ENCODE results near the gene KCTD11.

Gene KCTD11

GRCh38 chr17:7380855-7381683 is 29.1 kb downstream of the KCTD11 start, which contains the start of gene TNK1:
Gene TNK1, plus strand, starts transcription at chr17:7381089. Its CDS starts 1,838 bp downstream, at chr17:7382927.
- no peak for FAIRE-seq

- FAIRE-seq = no peak
These were observed 30.9 kb downstream of the KCTD11 start for GRCh38 chr17:7382901-7383300.

DNA sequence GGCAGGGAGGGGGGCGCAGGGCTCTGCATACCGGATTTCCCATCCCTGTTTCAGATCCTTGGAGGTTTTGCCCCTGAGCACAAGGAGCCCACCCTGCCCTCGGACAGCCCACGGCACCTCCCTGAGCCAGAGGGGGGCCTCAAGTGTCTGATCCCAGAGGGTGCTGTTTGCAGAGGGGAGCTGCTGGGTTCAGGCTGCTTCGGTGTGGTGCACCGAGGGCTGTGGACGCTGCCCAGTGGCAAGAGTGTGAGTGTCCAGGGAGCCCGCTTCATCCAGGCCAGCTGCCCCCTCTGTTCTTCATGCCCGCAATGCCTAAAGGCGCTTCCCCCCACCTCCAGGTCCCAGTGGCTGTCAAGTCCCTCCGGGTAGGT is 31.4 kb downstream of the KCTD11 start:
- FAIRE-seq = no peak

DNA sequence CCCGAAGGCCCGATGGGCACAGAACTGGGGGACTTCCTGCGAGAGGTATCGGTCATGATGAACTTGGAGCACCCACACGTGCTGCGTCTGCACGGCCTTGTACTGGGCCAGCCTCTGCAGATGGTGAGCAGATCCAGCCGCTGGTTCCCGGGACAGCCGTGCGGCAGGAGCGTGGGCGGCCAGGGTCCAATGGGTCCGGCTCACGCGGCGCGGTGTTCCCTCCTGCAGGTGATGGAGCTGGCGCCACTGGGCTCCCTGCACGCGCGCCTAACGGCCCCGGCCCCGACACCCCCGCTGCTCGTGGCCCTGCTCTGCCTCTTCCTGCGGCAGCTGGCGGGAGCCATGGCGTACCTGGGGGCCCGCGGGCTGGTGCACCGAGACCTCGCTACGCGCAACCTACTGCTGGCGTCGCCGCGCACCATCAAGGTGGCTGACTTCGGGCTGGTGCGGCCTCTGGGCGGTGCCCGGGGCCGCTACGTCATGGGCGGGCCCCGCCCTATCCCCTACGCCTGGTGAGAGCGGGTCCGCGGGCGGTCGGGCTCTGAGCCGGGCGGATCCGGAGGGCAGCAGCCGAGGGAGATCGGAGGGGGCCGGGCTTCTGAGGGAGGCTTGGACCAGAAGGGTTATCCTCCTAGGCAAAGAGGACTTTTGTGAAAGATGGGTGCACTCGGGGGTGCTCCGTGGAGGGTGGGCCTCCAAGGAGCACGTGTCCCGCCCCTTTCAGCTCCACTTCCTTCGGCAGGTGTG is 32.0 kb downstream of the KCTD11 start:
- no peak for FAIRE-seq

DNA sequence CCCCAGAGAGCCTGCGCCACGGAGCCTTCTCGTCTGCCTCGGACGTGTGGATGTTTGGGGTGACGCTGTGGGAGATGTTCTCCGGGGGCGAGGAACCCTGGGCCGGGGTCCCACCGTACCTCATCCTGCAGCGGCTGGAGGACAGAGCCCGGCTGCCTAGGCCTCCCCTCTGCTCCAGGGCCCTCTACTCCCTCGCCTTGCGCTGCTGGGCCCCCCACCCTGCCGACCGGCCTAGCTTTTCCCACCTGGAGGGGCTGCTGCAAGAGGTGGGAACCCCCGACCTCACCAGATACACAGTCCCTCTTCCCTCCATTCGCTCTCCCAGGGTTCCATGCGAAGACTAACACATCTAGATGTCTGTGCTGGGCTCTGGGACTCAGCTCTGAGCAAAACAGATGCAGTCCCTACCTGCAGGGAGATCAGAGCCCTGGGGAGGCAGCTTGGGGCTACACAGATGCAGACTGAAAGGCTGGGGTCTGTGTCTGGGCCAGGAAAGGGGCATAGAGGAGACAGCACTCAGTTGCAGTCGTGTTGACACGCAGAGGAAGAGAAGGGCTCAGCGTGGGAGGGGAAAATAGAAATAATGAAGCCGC is 32.6 kb downstream of the KCTD11 start:
- FAIRE-seq = no peak

- FAIRE-seq = no peak
These were observed 36.9 kb downstream of the KCTD11 start for GRCh38 chr17:7388856-7389255.

GRCh38 chr17:7389924-7390910 is 38.3 kb downstream of the KCTD11 start:
- FAIRE-seq = no peak

DNA sequence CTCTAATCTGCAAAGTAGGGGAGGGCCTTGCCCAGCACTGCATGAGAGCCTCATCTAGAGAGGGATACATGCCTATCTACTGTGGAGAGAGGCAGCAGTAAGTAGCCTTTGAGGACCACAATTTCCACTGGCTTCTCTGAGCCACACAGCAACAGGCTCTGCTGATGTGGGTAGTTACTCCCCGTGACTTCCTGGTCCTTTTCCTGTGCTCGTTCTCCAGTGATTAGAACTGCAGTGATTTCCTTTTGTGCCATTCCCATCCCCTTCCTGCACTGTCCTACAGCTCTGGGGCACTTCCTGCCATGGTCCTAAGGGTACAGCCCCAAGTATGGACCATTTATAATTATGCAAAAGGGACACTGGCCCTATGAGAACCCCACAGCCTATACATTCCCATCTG is 39.3 kb downstream of the KCTD11 start:
- no peak for FAIRE-seq

GRCh38 chr17:7392696-7393612 is 41.0 kb downstream of the KCTD11 start:
- no peak for FAIRE-seq

DNA sequence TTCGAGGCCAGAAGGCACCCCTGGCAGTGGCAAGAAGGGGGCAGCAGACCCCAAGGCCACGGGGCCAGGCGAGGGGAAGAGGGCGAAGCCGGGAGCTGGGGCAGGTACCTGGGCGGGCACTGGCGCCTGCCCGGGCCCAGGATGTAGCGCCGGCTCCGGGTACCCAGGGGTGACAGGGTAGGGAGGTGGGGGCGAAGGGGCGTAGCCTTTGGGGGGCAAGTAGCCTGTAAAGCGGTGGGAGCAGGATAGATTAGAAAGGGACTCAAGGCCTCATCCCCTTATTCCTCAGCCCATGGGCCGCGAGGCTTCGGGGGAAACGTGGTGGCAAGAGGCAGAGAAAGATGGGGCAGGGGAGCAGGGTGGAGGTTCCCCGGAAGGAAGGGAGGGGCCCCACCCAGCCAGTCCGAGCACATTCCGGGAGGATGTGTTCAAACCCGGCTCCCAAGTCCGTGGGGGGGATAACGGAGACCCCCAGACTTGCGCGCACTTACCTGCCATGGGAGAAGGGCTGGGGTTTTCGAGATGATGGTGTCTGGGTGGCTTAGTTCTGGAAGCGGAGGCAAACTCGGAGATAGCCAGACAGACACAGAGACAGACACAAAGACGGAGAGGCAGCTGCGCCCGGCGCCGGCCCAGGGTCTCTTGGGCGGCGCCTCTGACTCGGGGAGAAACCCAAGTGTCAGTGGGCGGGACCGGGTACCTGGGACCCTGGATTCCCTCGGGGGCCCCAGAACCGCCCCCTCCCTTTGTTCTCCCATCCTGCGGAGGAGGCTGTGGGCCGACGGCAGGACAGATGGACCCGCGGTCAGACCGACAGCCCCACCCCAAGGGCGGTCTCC is 41.9 kb downstream of the KCTD11 start:
- no peak for FAIRE-seq

GRCh38 chr17:7394452-7395191 is 42.7 kb downstream of the KCTD11 start, which contains the start of gene PLSCR3:
Gene PLSCR3, minus strand, starts transcription at chr17:7394525. Its CDS starts 415 bp downstream, at chr17:7394110.
- no peak for FAIRE-seq

- FAIRE-seq = no peak
These were observed 44.2 kb downstream of the KCTD11 start for GRCh38 chr17:7396147-7396546.

DNA sequence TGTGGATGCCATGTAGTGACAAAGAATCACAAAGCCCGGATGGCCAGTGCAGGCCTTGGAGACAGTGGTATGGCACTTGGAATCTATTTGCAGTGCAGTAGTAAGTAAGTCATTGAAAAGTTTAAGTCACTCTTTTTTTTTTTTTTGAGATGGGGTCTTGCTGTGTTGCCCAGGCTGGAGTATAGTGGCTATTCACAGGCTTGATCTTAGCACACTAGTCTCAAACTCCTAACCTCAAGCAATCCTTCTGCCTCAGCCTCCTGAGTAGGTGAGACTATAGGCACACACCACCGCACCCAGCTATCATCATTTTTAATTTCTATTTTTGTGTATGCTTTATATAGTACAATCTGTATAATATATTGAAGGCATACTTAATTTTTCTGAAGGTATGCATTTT is 46.6 kb downstream of the KCTD11 start:
- no peak for FAIRE-seq

GRCh38 chr17:7403043-7403726 is 51.2 kb downstream of the KCTD11 start:
- no peak for FAIRE-seq

DNA sequence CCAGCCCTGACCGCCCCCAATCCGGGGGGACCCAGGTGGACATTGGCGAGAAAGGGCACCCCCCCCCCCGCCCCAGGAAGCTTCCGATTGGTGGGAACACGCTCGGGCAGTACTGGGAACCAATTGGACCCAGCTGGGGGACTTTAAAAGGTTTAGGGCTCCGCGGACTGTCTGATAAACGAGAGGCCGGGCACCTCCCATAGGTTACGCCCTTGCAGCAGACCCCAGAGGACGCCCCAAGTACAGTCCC is 51.7 kb downstream of the KCTD11 start:
- FAIRE-seq = no peak

- FAIRE-seq = peak; percentile 99
These were observed 52.2 kb downstream of the KCTD11 start, which contains the start of gene TMEM256 for GRCh38 chr17:7403977-7404736. Gene TMEM256, minus strand, starts transcription at chr17:7404097. Its CDS starts 13 bp downstream, at chr17:7404084.
